Immature natural killer cell (primary cell): ENCODE measurements around the gene GOLGB1. TPM values are rescaled to one million over a fixed set of nuclear protein-coding genes. Genes with fewer than 3 reads are reported as not detected.

ENCODE experiments used
- DNase-seq, 3 donors: peaks; one replicate each; pipeline ENCODE4 v3.0.0; 2022; ENCODE audit warnings: mixed read lengths in 1 of 3
- H3K27ac Mint-ChIP-seq, 6 donors: one replicate each; pipeline ENCODE4 v1.8.0; 2020; ENCODE audit warnings: mixed read lengths in 6 of 6, mild to moderate bottlenecking in 5 of 6, inconsistent platforms in 4 of 6, moderate library complexity in 3 of 6
- H3K27me3 Mint-ChIP-seq, 3 donors: one replicate each; pipeline ENCODE4 v1.8.0; 2020 to 2021; ENCODE audit warnings: low read depth in 3 of 3, mild to moderate bottlenecking in 3 of 3, mixed read lengths in 3 of 3, moderate library complexity in 3 of 3, inconsistent platforms in 1 of 3
- H3K36me3 Mint-ChIP-seq, 3 donors: one replicate each; pipeline ENCODE4 v1.8.0; 2020; ENCODE audit warnings: mixed read lengths in 3 of 3, inconsistent platforms in 2 of 3, mild to moderate bottlenecking in 2 of 3
- H3K4me1 Mint-ChIP-seq, 2 donors: one replicate each; pipeline ENCODE4 v1.8.0; 2020; ENCODE audit warnings: inconsistent platforms in 2 of 2, mild to moderate bottlenecking in 2 of 2, mixed read lengths in 2 of 2, moderate library complexity in 1 of 2
- H3K4me3 Mint-ChIP-seq, 5 donors: one replicate each; pipeline ENCODE4 v1.8.0; 2020; ENCODE audit warnings: mild to moderate bottlenecking in 5 of 5, mixed read lengths in 5 of 5, inconsistent platforms in 3 of 5, moderate library complexity in 3 of 5
- H3K9me3 Mint-ChIP-seq, 6 donors: one replicate each; pipeline ENCODE4 v1.8.0; 2020; ENCODE audit warnings: mild to moderate bottlenecking in 6 of 6, mixed read lengths in 6 of 6, inconsistent platforms in 4 of 6, moderate library complexity in 3 of 6
- polyA plus RNA-seq, 3 donors: library from polyadenylated mRNA; unstranded; fragments of 300-500 nt; fragmentation: Illumina TruSeq; gene quantifications; one replicate each; pipeline ENCODE4 v1.2.3, GENCODE V29; 2021

The GOLGB1 gene
- polyA plus RNA-seq, 3 donors from 2014 or later, result 1.6 to 12.0 (median 2.5) TPM

GRCh38 chr3:121624147-121624899, 125.2 kb downstream of the GOLGB1 start:
- no peak for DNase-seq
- no peak overlapping the region for H3K27ac Mint-ChIP-seq
- H3K4me1 Mint-ChIP-seq, result no peaks in the 10 kb centered on the region
- peaks cover 0 to 17% (median 7%) of the 10 kb centered on the region in 3 donors for H3K36me3 Mint-ChIP-seq
- no peak overlapping the region for H3K4me3 Mint-ChIP-seq
- peaks cover 0 to 3% (median 2%) of the 10 kb centered on the region in 3 donors for H3K27me3 Mint-ChIP-seq
- H3K9me3 Mint-ChIP-seq, result no peaks in the 10 kb centered on the region

- Mint-ChIP-seq H3K4me3 (no peak overlapping the region), H3K36me3 (peaks cover 0 to 5% (median 0%) of the 10 kb centered on the region in 3 donors), H3K9me3 (no peaks in the 10 kb centered on the region), H3K27ac (no peak overlapping the region), H3K27me3 (peaks cover 0 to 6% (median 3%) of the 10 kb centered on the region in 3 donors), H3K4me1 (no peaks in the 10 kb centered on the region)
- no peak for DNase-seq
Observed at GRCh38 chr3:121621491-121621890, 128.1 kb downstream of the GOLGB1 start.

- Mint-ChIP-seq H3K27ac (no peak overlapping the region), H3K4me3 (no peak overlapping the region), H3K36me3 (peaks cover 0 to 5% (median 0%) of the 10 kb centered on the region in 3 donors), H3K9me3 (no peaks in the 10 kb centered on the region), H3K27me3 (peaks cover 0 to 6% (median 3%) of the 10 kb centered on the region in 3 donors), H3K4me1 (no peaks in the 10 kb centered on the region)
- DNase-seq, result no peak
Observed at GRCh38 chr3:121619691-121620090, 129.8 kb downstream of the GOLGB1 start.

Other genes starting within 250 kb of the GOLGB1 start
- under 1 TPM in 1 of 3 donors, not detected in 2; 0.84 TPM for gene POLQ, start 203.8 kb downstream of the GOLGB1 start, polyA plus RNA-seq
- not detected for gene ARGFX, start 181.8 kb downstream of the GOLGB1 start, polyA plus RNA-seq
- gene FBXO40, start 156.4 kb downstream of the GOLGB1 start, polyA plus RNA-seq, result under 1 TPM in 1 of 3 donors, not detected in 2; 0.09 TPM
- gene HCLS1, start 88.8 kb downstream of the GOLGB1 start, polyA plus RNA-seq, result 100 to 1,000 TPM; 394 to 546 (median 502) TPM
- 10 to 100 TPM; 10.8 to 17.4 (median 11.5) TPM for gene IQCB1, start 85.3 kb upstream of the GOLGB1 start, polyA plus RNA-seq
- 10 to 100 TPM in 2 of 3 donors, 1 to 10 TPM in 1; 9.2 to 18.9 (median 14.3) TPM for gene EAF2, start 85.5 kb upstream of the GOLGB1 start, polyA plus RNA-seq
- gene SLC15A2, start 144.7 kb upstream of the GOLGB1 start, polyA plus RNA-seq, result under 1 TPM in 2 of 3 donors, not detected in 1; 0.27 to 0.28 TPM